ENCODE data around the gene HIBADH.

HIBADH gene

GRCh38 chr7:27600247-27600646, 62.4 kb downstream of the HIBADH start:
- ATAC-seq: no peak
- TF ChIP-seq GLIS3 (CRISPR knock-in tag; IDR thresholded peaks at IDR 0.05) (no peak), CREB5 (CRISPR knock-in tag; IDR thresholded peaks at IDR 0.05; ENCODE audit: low read depth) (no peak), ZNF70 (CRISPR knock-in tag; IDR thresholded peaks at IDR 0.05) (no peak), TCF4 (CRISPR knock-in tag; IDR thresholded peaks at IDR 0.05; ENCODE audit: borderline replicate concordance) (no peak)

- no peak for ATAC-seq
- TF ChIP-seq SNAI2 (CRISPR knock-in tag; IDR thresholded peaks at IDR 0.05) (no peak), ARNTL (CRISPR knock-in tag; IDR thresholded peaks at IDR 0.05; ENCODE audit: borderline replicate concordance, low read depth) (no peak), ZNF70 (CRISPR knock-in tag; IDR thresholded peaks at IDR 0.05) (no peak), CSDC2 (CRISPR knock-in tag; IDR thresholded peaks at IDR 0.05) (no peak), POU6F1 (CRISPR knock-in tag; IDR thresholded peaks at IDR 0.05; ENCODE audit: borderline replicate concordance, low read depth) (no peak), ESRRG (CRISPR knock-in tag; IDR thresholded peaks at IDR 0.05) (no peak), ZFP3 (CRISPR knock-in tag; IDR thresholded peaks at IDR 0.05) (no peak)
These were observed 67.7 kb downstream of the HIBADH start for GRCh38 chr7:27595009-27595408.

GRCh38 chr7:27593226-27593625, 69.5 kb downstream of the HIBADH start:
- 0 out of 3 replicates have a peak, but pooled peaks have one; percentile 26 for ATAC-seq
- TF ChIP-seq TOX (CRISPR knock-in tag; IDR thresholded peaks at IDR 0.05; ENCODE audit: borderline replicate concordance) (no peak), SNAI2 (CRISPR knock-in tag; IDR thresholded peaks at IDR 0.05) (no peak), ZC3H10 (CRISPR knock-in tag; IDR thresholded peaks at IDR 0.05) (no peak), CSRNP3 (CRISPR knock-in tag; IDR thresholded peaks at IDR 0.05) (no peak), POU6F1 (CRISPR knock-in tag; IDR thresholded peaks at IDR 0.05; ENCODE audit: borderline replicate concordance, low read depth) (no peak), PATZ1 (CRISPR knock-in tag; IDR thresholded peaks at IDR 0.05; ENCODE audit: borderline replicate concordance) (no peak), BACH2 (CRISPR knock-in tag; IDR thresholded peaks at IDR 0.05; ENCODE audit: borderline replicate concordance) (no peak), GLIS3 (CRISPR knock-in tag; IDR thresholded peaks at IDR 0.05) (no peak), OSR1 (CRISPR knock-in tag; IDR thresholded peaks at IDR 0.05) (no peak), ISL1 (CRISPR knock-in tag; IDR thresholded peaks at IDR 0.05) (no peak), ESRRG (CRISPR knock-in tag; IDR thresholded peaks at IDR 0.05) (no peak), ZNF70 (CRISPR knock-in tag; IDR thresholded peaks at IDR 0.05) (no peak), ZNF8 (CRISPR knock-in tag; IDR thresholded peaks at IDR 0.05) (no peak)

- no peak for ATAC-seq
- TF ChIP-seq ZFP3 (CRISPR knock-in tag; IDR thresholded peaks at IDR 0.05) (no peak), TSHZ2 (CRISPR knock-in tag; IDR thresholded peaks at IDR 0.05) (no peak), ESRRG (CRISPR knock-in tag; IDR thresholded peaks at IDR 0.05) (no peak), CSDC2 (CRISPR knock-in tag; IDR thresholded peaks at IDR 0.05) (no peak), ZC3H10 (CRISPR knock-in tag; IDR thresholded peaks at IDR 0.05) (no peak)
These were observed 72.3 kb downstream of the HIBADH start for GRCh38 chr7:27590416-27590815.

Data from SK-N-SH treated with all-trans-retinoic acid at 6 μM for 48 hours (cell line).